ENCODE results near the gene SLC39A8. TPM values are rescaled to one million over a fixed set of nuclear protein-coding genes. Genes with fewer than 3 reads are reported as not detected.

The SLC39A8 gene
- total and polyA plus RNA-seq, 4 donors, result 14.6 to 50.5 (median 22.6) TPM

GRCh38 chr4:102322736-102323135 lies 22.5 kb downstream of the SLC39A8 start:
- 96% methylated on average over 2 of the region's 2 CpGs for WGBS
- Histone ChIP-seq H3K27me3 (ENCODE audit: control insufficient read depth in 4 of 4, insufficient read depth in 4 of 4, low read length in 3 of 4) (no peaks in the 10 kb centered on the region), H3K9ac (ENCODE audit: low read depth in 1 of 2, low read length in 2 of 2) (no peak overlapping the region), H3K27ac (ENCODE audit: low read depth in 1 of 2, low read length in 2 of 2) (no peak overlapping the region), H3K4me3 (ENCODE audit: low read depth in 1 of 3, low read length in 3 of 3) (no peak overlapping the region), H3K4me1 (ENCODE audit: control insufficient read depth in 4 of 4, insufficient read depth in 4 of 4, low read length in 3 of 4) (peaks cover 0 to 5% (median 0%) of the 10 kb centered on the region in 4 donors), H3K9me3 (ENCODE audit: control insufficient read depth in 4 of 4, low read length in 3 of 4) (no peaks in the 10 kb centered on the region), H3K36me3 (ENCODE audit: control insufficient read depth in 4 of 4, insufficient read depth in 3 of 4, low read depth in 1 of 4, low read length in 3 of 4) (no peaks in the 10 kb centered on the region)
- DNase-seq (ENCODE audit: low spot score), result no peak
- TF ChIP-seq RAD21 (IDR thresholded peaks at IDR 0.05) (no peak), HNF4G (IDR thresholded peaks at IDR 0.05) (no peak), REST (IDR thresholded peaks at IDR 0.05) (no peak), HNF4A (conservative IDR thresholded peaks at IDR 0.05) (no peak), FOXA1 (IDR thresholded peaks at IDR 0.05) (no peak), EGR1 (IDR thresholded peaks at IDR 0.05; ENCODE audit: low read depth in 2 of 2) (no peak), RXRA (IDR thresholded peaks at IDR 0.05) (no peak), GABPA (IDR thresholded peaks at IDR 0.05 in 1 of 2, conservative IDR thresholded peaks at IDR 0.05 in 1 of 2) (no peak), TAF1 (conservative IDR thresholded peaks at IDR 0.05) (no peak), SP1 (IDR thresholded peaks at IDR 0.05) (no peak), ATF3 (IDR thresholded peaks at IDR 0.05) (no peak)

- Histone ChIP-seq H3K4me1 (ENCODE audit: control insufficient read depth in 4 of 4, insufficient read depth in 4 of 4, low read length in 3 of 4) (peaks cover 0 to 5% (median under 1%) of the 10 kb centered on the region in 4 donors), H3K4me3 (ENCODE audit: low read depth in 1 of 3, low read length in 3 of 3) (no peak overlapping the region), H3K27me3 (ENCODE audit: control insufficient read depth in 4 of 4, insufficient read depth in 4 of 4, low read length in 3 of 4) (no peaks in the 10 kb centered on the region), H3K9me3 (ENCODE audit: control insufficient read depth in 4 of 4, low read length in 3 of 4) (no peaks in the 10 kb centered on the region), H3K36me3 (ENCODE audit: control insufficient read depth in 4 of 4, insufficient read depth in 3 of 4, low read depth in 1 of 4, low read length in 3 of 4) (no peaks in the 10 kb centered on the region), H3K9ac (ENCODE audit: low read depth in 1 of 2, low read length in 2 of 2) (no peak overlapping the region), H3K27ac (ENCODE audit: low read depth in 1 of 2, low read length in 2 of 2) (no peak overlapping the region)
- TF ChIP-seq FOXA1 (IDR thresholded peaks at IDR 0.05) (no peak), YY1 (IDR thresholded peaks at IDR 0.05) (no peak), ZBTB33 (IDR thresholded peaks at IDR 0.05) (no peak), JUND (IDR thresholded peaks at IDR 0.05) (no peak), FOXA2 (IDR thresholded peaks at IDR 0.05) (no peak), EGR1 (IDR thresholded peaks at IDR 0.05; ENCODE audit: low read depth in 2 of 2) (no peak), GABPA (IDR thresholded peaks at IDR 0.05 in 1 of 2, conservative IDR thresholded peaks at IDR 0.05 in 1 of 2) (no peak), RXRA (IDR thresholded peaks at IDR 0.05) (no peak), CTCF (IDR thresholded peaks at IDR 0.05; ENCODE audit: low read depth, low read length, missing input control) (no peak), RAD21 (IDR thresholded peaks at IDR 0.05) (no peak), ATF3 (IDR thresholded peaks at IDR 0.05) (no peak), HNF4G (IDR thresholded peaks at IDR 0.05) (no peak), REST (IDR thresholded peaks at IDR 0.05) (no peak)
- 91% methylated on average over 11 of the region's 11 CpGs for WGBS
- no peak for DNase-seq (ENCODE audit: low spot score)
Measured at GRCh38 chr4:102321260-102321995, 23.9 kb downstream of the SLC39A8 start.
